Endothelial cell of umbilical vein (primary cell): Measurements from ENCODE around the gene PLXNA4.

Experiments used
- EZH2 ChIP-seq: IDR thresholded peaks from 2 replicates; pipeline ENCODE4 v1.6.1; 2012; ENCODE audit warnings: borderline replicate concordance, low read depth, mild to moderate bottlenecking, moderate library complexity, low read length, inconsistent platforms; ENCODE audit not compliant: severe bottlenecking
- GATA2 ChIP-seq: IDR thresholded peaks from 2 replicates; pipeline ENCODE4 v1.7.0; 2011; ENCODE audit warnings: low read depth, mild to moderate bottlenecking, moderate library complexity, mixed read lengths, low read length; ENCODE audit not compliant: insufficient read length, insufficient read depth

GRCh38 chr7:132181946-132182685 lies 394.2 kb downstream of the PLXNA4 start:
- no peak for TF ChIP-seq EZH2
- TF ChIP-seq GATA2 = no peak
